Endodermal cell (in vitro differentiated cells): Measurements from ENCODE around the gene RBFOX1. TPM values are rescaled to one million over a fixed set of nuclear protein-coding genes. Genes with fewer than 3 reads are reported as not detected.

Source experiments
- DNase-seq: peaks from one replicate; pipeline ENCODE4 v3.0.0-alpha.2; 2017
- H3K27ac ChIP-seq: 2 replicates; pipeline ENCODE4 v1.5.1; 2013; ENCODE audit warnings: mild to moderate bottlenecking, low read depth, low read length, moderate library complexity
- H3K27me3 ChIP-seq: 2 replicates; pipeline ENCODE4 v1.6.1; 2013; ENCODE audit warnings: mild to moderate bottlenecking, low read length, moderate library complexity; ENCODE audit not compliant: insufficient read depth, control insufficient read depth, poor library complexity, severe bottlenecking
- H3K36me3 ChIP-seq: 2 replicates; pipeline ENCODE4 v1.7.0; 2013; ENCODE audit warnings: mild to moderate bottlenecking, low read length, moderate library complexity; ENCODE audit not compliant: control insufficient read depth, insufficient read depth
- H3K4me1 ChIP-seq: one replicate; pipeline ENCODE4 v1.7.0; 2013; ENCODE audit warnings: low read length; ENCODE audit not compliant: control insufficient read depth, insufficient read depth
- H3K4me3 ChIP-seq: 2 replicates; pipeline ENCODE4 v1.5.1; 2013; ENCODE audit warnings: mild to moderate bottlenecking, low read length, moderate library complexity
- H3K9ac ChIP-seq: 2 replicates; pipeline ENCODE4 v1.6.1; 2013; ENCODE audit warnings: mild to moderate bottlenecking, low read length, moderate library complexity; ENCODE audit not compliant: poor library complexity, severe bottlenecking; ENCODE audit errors: extremely low read depth
- H3K9me3 ChIP-seq: 2 replicates; pipeline ENCODE4 v1.6.1; 2013; ENCODE audit warnings: mild to moderate bottlenecking, low read length, moderate library complexity; ENCODE audit not compliant: control insufficient read depth
- H3K27ac Mint-ChIP-seq: 2 replicates; pipeline ENCODE4 v1.8.0; 2020; ENCODE audit warnings: mixed read lengths
- H3K27me3 Mint-ChIP-seq: 2 replicates; pipeline ENCODE4 v1.8.0; 2021; ENCODE audit warnings: mild to moderate bottlenecking, mixed read lengths; ENCODE audit not compliant: insufficient read depth
- H3K36me3 Mint-ChIP-seq: 2 replicates; pipeline ENCODE4 v1.8.0; 2020; ENCODE audit warnings: low read depth, mixed read lengths
- H3K4me1 Mint-ChIP-seq: 2 replicates; pipeline ENCODE4 v1.8.0; 2020; ENCODE audit warnings: mixed read lengths
- H3K4me3 Mint-ChIP-seq: 2 replicates; pipeline ENCODE4 v1.8.0; 2020; ENCODE audit warnings: mild to moderate bottlenecking, moderate library complexity, mixed read lengths
- H3K9me3 Mint-ChIP-seq: 2 replicates; pipeline ENCODE4 v1.8.0; 2020; ENCODE audit warnings: mild to moderate bottlenecking, mixed read lengths
- CTCF ChIP-seq: fragments of 200-600 bp; sonication (generic); conservative IDR thresholded peaks from 2 replicates; pipeline ENCODE4 v1.5.0; 2021; ENCODE audit warnings: antibody characterized with exemption, mild to moderate bottlenecking
- WGBS, 2 experiments: methylation state at CpG; one replicate each; pipeline versions ENCODE4 v1.1.5 to v1.1.7; 2013; ENCODE audit warnings: missing lambda C conversion rate in 2 of 2, mixed read lengths in 1 of 2; ENCODE audit not compliant: insufficient coverage in 1 of 2, insufficient read length in 1 of 2; 5-methylcytosine and 5-hydroxymethylcytosine counted together
- total RNA-seq, 2 donors: library from RNA; stranded (reverse); fragmentation: NEBNext Ultra II Directional in 1 of 2; extraction: Animal tissue kit (Norgen Biotek cat#: 25700) in 1 of 2; gene quantifications; 2 replicates in 1 of 2; 3 replicates in 1 of 2; pipeline ENCODE4 v1.2.1, GENCODE V29; 2021

Gene RBFOX1
- total RNA-seq, 2 donors from 2014 or later, result 2.6 to 2.7 TPM

DNA sequence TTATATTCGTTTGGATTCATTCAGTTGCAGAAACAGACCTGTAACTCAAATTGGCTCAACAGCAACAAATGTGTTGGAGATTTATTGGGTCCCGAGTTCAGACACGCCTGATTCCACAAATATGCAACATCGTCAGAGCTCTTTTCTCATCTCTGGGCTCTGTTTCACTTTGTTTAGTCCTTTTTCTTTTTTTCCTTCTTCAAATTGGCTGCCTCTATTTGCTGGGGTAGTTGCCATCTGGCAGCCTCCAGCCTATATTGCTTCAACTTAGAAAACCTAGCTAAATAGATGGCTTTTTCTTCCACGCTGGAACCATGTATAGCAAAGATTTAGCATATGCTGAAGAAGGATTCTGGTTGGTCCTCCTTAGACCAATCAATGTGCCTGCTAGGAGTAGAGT, 398.5 kb downstream of the RBFOX1 start:
- no peak for DNase-seq
- no peak overlapping the region for H3K4me3 ChIP-seq
- H3K4me1 ChIP-seq, result no peaks in the 10 kb centered on the region
- no peaks in the 10 kb centered on the region for H3K9me3 ChIP-seq
- Mint-ChIP-seq H3K4me1 (no peaks in the 10 kb centered on the region), H3K27ac (no peak overlapping the region), H3K9me3 (no peaks in the 10 kb centered on the region), H3K27me3 (peaks cover 4% of the 10 kb centered on the region), H3K4me3 (no peak overlapping the region), H3K36me3 (no peaks in the 10 kb centered on the region)
- H3K9ac ChIP-seq, result no peak overlapping the region
- WGBS, 2 experiments, result 91 to 98% methylated on average over 5 of the region's 5 CpGs
- no peak for TF ChIP-seq CTCF
- H3K27me3 ChIP-seq, result peaks cover 3% of the 10 kb centered on the region
- H3K27ac ChIP-seq, result no peak overlapping the region
- no peaks in the 10 kb centered on the region for H3K36me3 ChIP-seq

GRCh38 chr16:7736138-7736665, 403.6 kb downstream of the RBFOX1 start:
- Mint-ChIP-seq H3K36me3 (no peaks in the 10 kb centered on the region), H3K4me3 (no peak overlapping the region), H3K4me1 (no peaks in the 10 kb centered on the region), H3K27ac (no peak overlapping the region), H3K9me3 (peaks cover 7% of the 10 kb centered on the region), H3K27me3 (peaks cover 2% of the 10 kb centered on the region)
- no peak overlapping the region for H3K27ac ChIP-seq
- TF ChIP-seq CTCF, result no peak
- no peak for DNase-seq
- no peaks in the 10 kb centered on the region for H3K27me3 ChIP-seq
- H3K9ac ChIP-seq, result no peak overlapping the region
- H3K36me3 ChIP-seq, result no peaks in the 10 kb centered on the region
- H3K9me3 ChIP-seq, result peaks cover 7% of the 10 kb centered on the region
- H3K4me1 ChIP-seq, result no peaks in the 10 kb centered on the region
- WGBS, 2 experiments, result no CpG with 5 or more reads among the region's 1 CpG
- no peak overlapping the region for H3K4me3 ChIP-seq

GRCh38 chr16:7742626-7743025, 410.0 kb downstream of the RBFOX1 start:
- Mint-ChIP-seq H3K36me3 (no peaks in the 10 kb centered on the region), H3K9me3 (peaks cover 7% of the 10 kb centered on the region), H3K27ac (no peak overlapping the region), H3K4me3 (no peak overlapping the region), H3K4me1 (peaks cover 22% of the 10 kb centered on the region), H3K27me3 (peaks cover 23% of the 10 kb centered on the region)
- no peak overlapping the region for H3K9ac ChIP-seq
- DNase-seq, result no peak
- TF ChIP-seq CTCF, result no peak
- no peak overlapping the region for H3K4me3 ChIP-seq
- H3K36me3 ChIP-seq, result no peaks in the 10 kb centered on the region
- H3K4me1 ChIP-seq, result peaks cover 10% of the 10 kb centered on the region
- H3K9me3 ChIP-seq, result peaks cover 7% of the 10 kb centered on the region
- no peak overlapping the region for H3K27ac ChIP-seq
- 93% methylated on average over 2 of the region's 3 CpGs; no CpG with 5 or more reads in 1 of the 2 experiments for whole genome bisulfite sequencing, 2 experiments
- peaks cover 19% of the 10 kb centered on the region for H3K27me3 ChIP-seq
